H1 (cell line): ENCODE results near the gene KIF13A. TPM values are rescaled to one million over a fixed set of nuclear protein-coding genes. Genes with fewer than 3 reads are reported as not detected.

ENCODE experiments used
- POU5F1 ChIP-seq: IDR thresholded peaks from 2 replicates; pipeline ENCODE4 v1.6.1; 2011; ENCODE audit warnings: low read depth, mild to moderate bottlenecking, low read length, moderate library complexity
- RNF2 ChIP-seq: fragments of 200-900, 300-1000 bp; sonication (generic); IDR thresholded peaks from 2 replicates; pipeline ENCODE4 v1.7.1; 2016; ENCODE audit warnings: borderline replicate concordance, low read depth, mild to moderate bottlenecking, antibody characterized with exemption, low read length; ENCODE audit not compliant: poor library complexity, severe bottlenecking; ENCODE audit errors: missing control alignments
- polyA plus RNA-seq, 7 experiments: library from polyadenylated mRNA; depleted of rRNA in 3 of 7; stranded (reverse) in 5 of 7; unstranded in 2 of 7; fragments of >200 nt in 5 of 7; fragments of 200-250 nt in 2 of 7; gene quantifications; 1 replicate in 5 of 7; 2 replicates in 1 of 7; 4 replicates in 1 of 7; pipeline versions ENCODE4 v1.2.1 to v1.2.3, GENCODE V29; 2011 to 2013; ENCODE audit warnings: missing spikeins in 2 of 7, mixed read lengths in 2 of 7
- total RNA-seq: library from RNA; stranded (reverse); fragmentation: NEBNext Ultra II Directional; extraction: Animal tissue kit (Norgen Biotek cat#: 25700); gene quantifications from 2 replicates; pipeline ENCODE4 v1.2.1, GENCODE V29; 2021

The KIF13A gene
- total and polyA plus RNA-seq, 2 of the 8 experiments (the other 6 are each of a cell fraction or from before 2014, with no cell fraction given): 14.7 to 40.8 TPM

DNA sequence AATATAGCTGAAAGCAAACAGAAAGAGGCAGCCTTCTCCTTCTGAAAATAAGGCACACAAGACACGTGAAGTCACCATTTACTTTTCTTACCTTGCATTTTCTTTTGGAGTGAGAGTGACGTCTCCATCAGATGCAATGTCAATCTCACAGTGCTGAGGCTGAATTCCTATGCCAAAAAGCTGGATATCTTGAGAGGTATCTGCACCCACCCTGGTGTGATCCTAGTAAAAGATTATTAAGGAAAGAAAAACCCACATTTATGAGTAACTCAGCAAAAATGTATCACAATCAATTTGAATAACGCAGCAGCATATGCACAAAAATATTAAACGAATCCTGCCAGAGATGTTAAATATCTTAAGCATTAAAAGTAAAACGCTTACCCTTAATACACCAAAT, 159.3 kb downstream of the KIF13A start (continued):
- TF ChIP-seq RNF2 (no peak), POU5F1 (no peak)
